ENCODE data around the gene ALDH1L1. TPM values are rescaled to one million over a fixed set of nuclear protein-coding genes. Genes with fewer than 3 reads are reported as not detected.

Gene ALDH1L1
- total RNA-seq = 1.4 and 1.5 TPM in 2 replicates
- long read RNA-seq, partial matches to known transcripts = 0 of 1 reads
- long read RNA-seq, other reads (novel, unspliced or antisense) = 0 of 1 reads

DNA sequence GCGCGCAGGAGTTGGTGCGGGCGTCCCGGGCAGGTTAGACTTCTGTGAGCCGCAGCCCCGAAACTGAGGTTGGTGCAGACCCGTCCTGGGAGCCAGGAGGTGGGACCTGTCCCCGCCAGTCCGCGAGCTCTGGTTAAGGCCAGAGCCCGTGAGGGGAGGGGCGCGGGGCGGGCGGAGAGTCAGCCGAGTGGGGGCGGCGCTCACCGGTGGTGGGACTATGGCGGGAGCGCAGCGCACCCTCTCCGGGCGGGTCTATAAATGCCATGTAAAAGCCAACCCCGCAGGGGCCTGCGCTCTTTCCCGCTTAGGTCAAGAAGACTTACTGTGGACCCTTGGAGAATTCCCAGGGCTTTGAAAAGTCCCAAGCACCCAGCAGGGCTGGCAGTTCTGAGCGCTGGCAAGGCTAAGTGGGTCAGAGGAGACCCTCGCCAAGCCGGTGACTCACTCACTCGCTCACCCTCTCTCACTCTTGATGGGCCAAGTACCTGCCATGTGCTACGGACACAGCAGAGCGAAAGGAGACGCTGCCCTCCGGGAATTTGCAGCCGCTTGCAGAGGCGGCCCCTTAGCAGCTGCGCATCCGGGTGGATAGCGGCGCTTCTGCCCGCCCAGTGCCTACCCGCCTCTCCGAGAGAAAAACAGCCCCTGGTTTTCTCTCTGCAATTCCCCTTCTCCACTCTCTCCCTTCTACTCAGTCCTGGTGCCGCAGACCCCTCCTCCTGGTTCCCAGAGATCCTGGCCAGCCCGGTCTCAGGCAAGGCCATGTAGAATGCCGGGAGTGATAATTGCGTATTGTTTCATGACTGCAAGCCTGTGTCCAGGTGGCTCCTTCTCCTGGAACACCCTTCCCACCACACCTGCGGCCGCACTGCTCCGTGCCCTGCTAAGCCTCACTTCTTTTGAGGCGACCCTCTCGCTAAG, at the start of gene ALDH1L1:
Gene ALDH1L1, minus strand, starts transcription at position 110 of the 921 bp plus-strand sequence. CDS start 19,607 bp downstream, outside the sequence.
- Mint-ChIP-seq H3K4me1 (ENCODE audit: unreplicated experiment) (peaks cover 17% of the 10 kb centered on the region), H3K27me3 (ENCODE audit: unreplicated experiment) (peaks cover 7% of the 10 kb centered on the region), H3K27ac (ENCODE audit: unreplicated experiment) (no peak within 1 kb of the TSS), H3K36me3 (ENCODE audit: unreplicated experiment) (no peaks in the 10 kb centered on the region), H3K4me3 (ENCODE audit: unreplicated experiment) (peak within 1 kb of the TSS; percentile 74), H3K9me3 (ENCODE audit: unreplicated experiment) (no peaks in the 10 kb centered on the region)
- DNase-seq (ENCODE audit: extremely low spot score, unreplicated experiment) = no peak
- TF ChIP-seq CTCF (IDR thresholded peaks at IDR 0.05) = no peak

DNA sequence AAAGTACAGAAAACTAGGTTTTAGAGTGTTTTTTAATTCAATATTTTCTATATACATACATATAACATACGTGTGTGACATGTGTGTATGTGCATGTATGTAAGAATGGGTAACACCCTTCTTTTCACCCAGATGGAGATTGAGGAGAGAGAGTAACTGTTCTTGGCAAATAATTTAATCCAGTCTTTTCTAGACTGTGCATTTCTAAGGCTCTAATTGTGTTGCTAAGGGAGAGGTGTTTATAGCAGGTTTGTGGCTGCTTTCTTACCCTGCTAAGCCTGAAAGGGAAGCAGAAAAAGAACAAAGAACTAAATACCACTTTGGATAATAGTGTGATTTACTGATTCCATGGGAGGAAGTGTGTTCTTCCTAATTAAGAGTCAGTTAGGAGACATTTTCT, 46.0 kb upstream of the ALDH1L1 start:
- H3K27me3 Mint-ChIP-seq (ENCODE audit: unreplicated experiment) = peaks cover 7% of the 10 kb centered on the region
- no peak overlapping the region for H3K4me3 Mint-ChIP-seq (ENCODE audit: unreplicated experiment)
- TF ChIP-seq CTCF (IDR thresholded peaks at IDR 0.05) = no peak

GRCh38 chr3:126216416-126216815, 36.0 kb upstream of the ALDH1L1 start:
- Mint-ChIP-seq H3K27me3 (ENCODE audit: unreplicated experiment) (peaks cover 3% of the 10 kb centered on the region), H3K27ac (ENCODE audit: unreplicated experiment) (no peak overlapping the region), H3K36me3 (ENCODE audit: unreplicated experiment) (no peaks in the 10 kb centered on the region), H3K4me3 (ENCODE audit: unreplicated experiment) (no peak overlapping the region), H3K9me3 (ENCODE audit: unreplicated experiment) (peaks cover 14% of the 10 kb centered on the region), H3K4me1 (ENCODE audit: unreplicated experiment) (peaks cover 16% of the 10 kb centered on the region)
- DNase-seq (ENCODE audit: extremely low spot score, unreplicated experiment) = no peak
- no peak for TF ChIP-seq CTCF (IDR thresholded peaks at IDR 0.05)

More for the DNA sequence above, 46.0 kb upstream of the ALDH1L1 start:
- Mint-ChIP-seq H3K9me3 (ENCODE audit: unreplicated experiment) (peaks cover 22% of the 10 kb centered on the region), H3K36me3 (ENCODE audit: unreplicated experiment) (no peaks in the 10 kb centered on the region), H3K4me1 (ENCODE audit: unreplicated experiment) (no peaks in the 10 kb centered on the region), H3K27ac (ENCODE audit: unreplicated experiment) (no peak overlapping the region)
- DNase-seq (ENCODE audit: extremely low spot score, unreplicated experiment) = no peak

- no peak for DNase-seq (ENCODE audit: extremely low spot score, unreplicated experiment)
- Mint-ChIP-seq H3K27ac (ENCODE audit: unreplicated experiment) (peak overlapping the region; percentile 38), H3K36me3 (ENCODE audit: unreplicated experiment) (no peaks in the 10 kb centered on the region), H3K4me1 (ENCODE audit: unreplicated experiment) (peaks cover 29% of the 10 kb centered on the region), H3K4me3 (ENCODE audit: unreplicated experiment) (peak overlapping the region; percentile 51), H3K9me3 (ENCODE audit: unreplicated experiment) (no peaks in the 10 kb centered on the region), H3K27me3 (ENCODE audit: unreplicated experiment) (no peaks in the 10 kb centered on the region)
- no peak for TF ChIP-seq CTCF (IDR thresholded peaks at IDR 0.05)
Observed at GRCh38 chr3:126213379-126214028, 33.1 kb upstream of the ALDH1L1 start.

All from osteocyte (in vitro differentiated cells).